K562 (cell line): ENCODE measurements around the gene ST3GAL5. TPM values are rescaled to one million over a fixed set of nuclear protein-coding genes. Genes with fewer than 3 reads are reported as not detected.
A peak's percentile ranks its signal among the peaks of the same experiment; 100 is the strongest.

Experiments used
- ATF7 ChIP-seq: fragments of 450-650 bp; IDR thresholded peaks from 2 replicates; pipeline ENCODE4 v1.7.1; 2014; ENCODE audit warnings: mild to moderate bottlenecking, moderate library complexity
- CHD1 ChIP-seq: fragments of 200-600 bp; sonication (generic); IDR thresholded peaks from one replicate; pipeline ENCODE4 v1.6.1; 2012; ENCODE audit warnings: mild to moderate bottlenecking, moderate library complexity, low read length, inconsistent platforms
- CTBP1 ChIP-seq: fragments of 450-650 bp; IDR thresholded peaks from 2 replicates; pipeline ENCODE4 v1.6.1; 2016; ENCODE audit warnings: borderline replicate concordance
- CXXC5 ChIP-seq: fragments of 250-450 bp; sonication (Bioruptor Pico); IDR thresholded peaks from 2 replicates; pipeline ENCODE4 v1.8.0; 2022; ENCODE audit warnings: inconsistent platforms, mild to moderate bottlenecking, moderate library complexity
- E2F6 ChIP-seq, 2 experiments: IDR thresholded peaks; 2 replicates each; pipeline ENCODE4 v1.6.1; 2011; ENCODE audit warnings: borderline replicate concordance in 1 of 2, control low read depth in 1 of 2, low read depth in 1 of 2, low read length in 1 of 2, mild to moderate bottlenecking in 1 of 2, mixed read lengths in 1 of 2, moderate library complexity in 1 of 2; ENCODE audit not compliant: insufficient read depth in 1 of 2, insufficient read length in 1 of 2, poor library complexity in 1 of 2, severe bottlenecking in 1 of 2; ENCODE audit errors: extremely low read depth in 1 of 2
- FOXO4 ChIP-seq: fragments of 450-650 bp; formaldehyde crosslinking; IDR thresholded peaks from 2 replicates; pipeline ENCODE4 v1.4.0; 2020; ENCODE audit warnings: mild to moderate bottlenecking, moderate library complexity
- IRF2 ChIP-seq: sonication (generic); formaldehyde crosslinking; IDR thresholded peaks from 2 replicates; pipeline ENCODE4 v1.8.1; 2022; ENCODE audit warnings: mild to moderate bottlenecking, missing genetic modification reagents
- KLF6 ChIP-seq: fragments of 250-450 bp; sonication (Bioruptor Pico); IDR thresholded peaks from 2 replicates; pipeline ENCODE4 v1.4.0; 2020; ENCODE audit warnings: mild to moderate bottlenecking, moderate library complexity, borderline replicate concordance
- MTA2 ChIP-seq: fragments of 450-650 bp; IDR thresholded peaks from 2 replicates; pipeline ENCODE4 v1.6.1; 2016; ENCODE audit warnings: low read depth
- MYBL2 ChIP-seq, 2 experiments: fragments of 450-650 bp in 1 of 2; sonication (generic) in 1 of 2; formaldehyde crosslinking in 1 of 2; IDR thresholded peaks; 2 replicates each; pipeline versions ENCODE4 v1.6.1 to v1.8.1; 2017 to 2022; ENCODE audit warnings: borderline replicate concordance in 1 of 2, inconsistent platforms in 1 of 2, low read depth in 1 of 2, mild to moderate bottlenecking in 1 of 2, missing genetic modification reagents in 1 of 2, moderate library complexity in 1 of 2
- NELFE ChIP-seq: IDR thresholded peaks from 2 replicates; pipeline ENCODE4 v1.6.1; 2011; ENCODE audit warnings: mild to moderate bottlenecking; ENCODE audit not compliant: insufficient read depth, insufficient read length
- NFXL1 ChIP-seq: fragments of 450-650 bp; formaldehyde crosslinking; IDR thresholded peaks from 2 replicates; pipeline ENCODE4 v1.4.0; 2021; ENCODE audit warnings: mild to moderate bottlenecking
- NR3C1 ChIP-seq: sonication (generic); formaldehyde crosslinking; IDR thresholded peaks from 2 replicates; pipeline ENCODE4 v1.8.1; 2022; ENCODE audit warnings: missing genetic modification reagents
- NR4A1 ChIP-seq, 2 experiments: fragments of 250-450 bp in 1 of 2; fragments of 450-650 bp in 1 of 2; sonication (Bioruptor Pico) in 1 of 2; IDR thresholded peaks; 2 replicates each; pipeline versions ENCODE4 v1.4.0 to v1.6.1; 2016 to 2020; ENCODE audit warnings: mild to moderate bottlenecking in 2 of 2, missing compliant biosample characterization in 1 of 2, missing genetic modification characterization in 1 of 2, moderate library complexity in 1 of 2
- POLR2H ChIP-seq: IDR thresholded peaks from 2 replicates; pipeline ENCODE4 v1.6.1; 2016; ENCODE audit warnings: missing genetic modification characterization, low read depth, mild to moderate bottlenecking, control low read depth, missing compliant biosample characterization, moderate library complexity
- SREBF1 ChIP-seq: fragments of 150-350 bp; IDR thresholded peaks from 2 replicates; pipeline ENCODE4 v1.6.1; 2014; ENCODE audit warnings: antibody characterized with exemption, low read depth, low read length, borderline replicate concordance
- TEAD2 ChIP-seq: fragments of 450-650 bp; IDR thresholded peaks from 2 replicates; pipeline ENCODE4 v1.6.1; 2016; ENCODE audit warnings: missing genetic modification characterization, control low read depth, missing compliant biosample characterization
- TGIF2 ChIP-seq: sonication (generic); formaldehyde crosslinking; IDR thresholded peaks from 2 replicates; pipeline ENCODE4 v1.8.1; 2022; ENCODE audit warnings: mild to moderate bottlenecking, missing genetic modification reagents, moderate library complexity
- THRAP3 ChIP-seq: fragments of 450-650 bp; IDR thresholded peaks from 2 replicates; pipeline ENCODE4 v1.6.1; 2016; ENCODE audit warnings: mild to moderate bottlenecking, inconsistent platforms, borderline replicate concordance
- YY1 ChIP-seq, 3 experiments: IDR thresholded peaks; 2 replicates each; pipeline ENCODE4 v1.6.1; 2011; ENCODE audit warnings: low read length in 2 of 3, mild to moderate bottlenecking in 2 of 3, moderate library complexity in 2 of 3, borderline replicate concordance in 1 of 3, control low read depth in 1 of 3, low read depth in 1 of 3; ENCODE audit not compliant: insufficient read depth in 3 of 3, insufficient replicate concordance in 2 of 3, control insufficient read depth in 1 of 3, insufficient read length in 1 of 3; ENCODE audit errors: extremely low read depth in 1 of 3
- ZBTB7A ChIP-seq: IDR thresholded peaks from 2 replicates; pipeline ENCODE4 v1.6.1; 2011; ENCODE audit warnings: low read depth, mild to moderate bottlenecking, low read length, moderate library complexity, borderline replicate concordance; ENCODE audit not compliant: control insufficient read depth
- ZNF140 ChIP-seq: fragments of 250-450 bp; sonication (Bioruptor Pico); IDR thresholded peaks from 2 replicates; pipeline ENCODE4 v1.8.0; 2021; ENCODE audit warnings: moderate library complexity, mild to moderate bottlenecking, inconsistent platforms
- ZNF217 ChIP-seq: sonication (generic); formaldehyde crosslinking; IDR thresholded peaks from 2 replicates; pipeline ENCODE4 v1.8.0; 2022; ENCODE audit warnings: mild to moderate bottlenecking, missing genetic modification reagents
- ZSCAN32 ChIP-seq: fragments of 450-650 bp; formaldehyde crosslinking; IDR thresholded peaks from 2 replicates; pipeline ENCODE4 v1.4.0; 2020; ENCODE audit warnings: mild to moderate bottlenecking, moderate library complexity
- polyA plus RNA-seq, 8 experiments: library from polyadenylated mRNA; depleted of rRNA in 4 of 8; stranded (reverse) in 5 of 8; unstranded in 3 of 8; fragments of >200 nt; fragmentation: Nextera tagmentation in 2 of 8; fragmentation: Illumina TruSeq in 1 of 8; extraction: Ambion mirVana in 2 of 8; extraction: Trizol in 1 of 8; gene quantifications; 2 replicates each; pipeline versions ENCODE4 v1.2.1 to v1.2.3, GENCODE V29; 2011 to 2014; ENCODE audit warnings: inconsistent platforms in 1 of 8, missing spikeins in 1 of 8
- total RNA-seq, 7 experiments: library from RNA; depleted of rRNA in 6 of 7; stranded (reverse); fragments of >200 nt in 6 of 7; fragmentation: Illumina TruSeq in 2 of 7; extraction: Trizol in 2 of 7; gene quantifications; 2 replicates each; pipeline versions ENCODE4 v1.2.1 to v1.2.3, GENCODE V29; 2011 to 2021; ENCODE audit warnings: low replicate concordance in 1 of 7

Gene ST3GAL5
- total and polyA plus RNA-seq, 9 of the 15 experiments (the other 6 are each of a cell fraction or from before 2014, with no cell fraction given) = 1.6 to 10.0 (median 4.2) TPM

GRCh38 chr2:85828725-85829124, 60.1 kb downstream of the ST3GAL5 start (continued):
- no peak for TF ChIP-seq MYBL2 (IDR thresholded peaks at IDR 0.05; ENCODE audit: low read depth)
- TF ChIP-seq MYBL2 (CRISPR knock-in tag; IDR thresholded peaks at IDR 0.05; ENCODE audit: borderline replicate concordance) = no peak
- TF ChIP-seq THRAP3 = no peak
- TF ChIP-seq TGIF2 (CRISPR knock-in tag) = no peak
- TF ChIP-seq MTA2 = no peak
- TF ChIP-seq FOXO4 = no peak
- no peak for TF ChIP-seq YY1 (IDR thresholded peaks at IDR 0.05; ENCODE audit: borderline replicate concordance in 1 of 3, control insufficient read depth in 1 of 3, extremely low read depth in 1 of 3, insufficient read depth in 3 of 3, insufficient read length in 1 of 3, insufficient replicate concordance in 2 of 3, low read depth in 1 of 3, low read length in 2 of 3)
- no peak for TF ChIP-seq ZNF217 (CRISPR knock-in tag)
- peak; percentile 15; the same call in 1 of the 2 replicates for TF ChIP-seq CTBP1
- TF ChIP-seq ZNF140 (CRISPR knock-in tag) = 0 out of 2 replicates have a peak, but pooled peaks have one; percentile 38
- peak; percentile 50; the same call in 1 of the 2 replicates for TF ChIP-seq POLR2H
- TF ChIP-seq SREBF1 = no peak
- TF ChIP-seq NELFE = no peak
- no peak for TF ChIP-seq E2F6 (IDR thresholded peaks at IDR 0.05; ENCODE audit: borderline replicate concordance in 1 of 2, extremely low read depth in 1 of 2, insufficient read depth in 1 of 2, insufficient read length in 1 of 2, low read depth in 1 of 2, low read length in 1 of 2, poor library complexity in 1 of 2, severe bottlenecking in 1 of 2)
- no peak for TF ChIP-seq NR4A1 (CRISPR knock-in tag; IDR thresholded peaks at IDR 0.05)
- TF ChIP-seq NR4A1 (tag; IDR thresholded peaks at IDR 0.05) = 0 out of 2 replicates have a peak, but pooled peaks have one; percentile 13
- TF ChIP-seq CXXC5 (CRISPR knock-in tag) = peak; percentile 71
- TF ChIP-seq NFXL1 (CRISPR knock-in tag) = no peak; the same call in 1 of the 2 replicates
- TF ChIP-seq ZBTB7A = no peak
- TF ChIP-seq ZSCAN32 (CRISPR knock-in tag) = peak; percentile 63; the same call in 1 of the 2 replicates
- no peak for TF ChIP-seq CHD1
- TF ChIP-seq TEAD2 (tag) = no peak
- TF ChIP-seq KLF6 (CRISPR knock-in tag) = peak; percentile 79; the same call in 1 of the 2 replicates
- TF ChIP-seq NR3C1 = no peak
- peak; percentile 70 for TF ChIP-seq ATF7
- no peak for TF ChIP-seq IRF2 (CRISPR knock-in tag)
